CD1c-positive myeloid dendritic cell (primary cell): ENCODE data around the gene ZNF700.
"Not testable (repeated sequence)": the region's sequence is repeated elsewhere in the genome, so short reads cannot be mapped to it uniquely, and the experiment has no call there.

Experiments
- DNase-seq: peaks from one replicate; pipeline ENCODE4 v3.0.0-alpha.2; 2016; ENCODE audit errors: extremely low spot score

Gene ZNF700

DNA sequence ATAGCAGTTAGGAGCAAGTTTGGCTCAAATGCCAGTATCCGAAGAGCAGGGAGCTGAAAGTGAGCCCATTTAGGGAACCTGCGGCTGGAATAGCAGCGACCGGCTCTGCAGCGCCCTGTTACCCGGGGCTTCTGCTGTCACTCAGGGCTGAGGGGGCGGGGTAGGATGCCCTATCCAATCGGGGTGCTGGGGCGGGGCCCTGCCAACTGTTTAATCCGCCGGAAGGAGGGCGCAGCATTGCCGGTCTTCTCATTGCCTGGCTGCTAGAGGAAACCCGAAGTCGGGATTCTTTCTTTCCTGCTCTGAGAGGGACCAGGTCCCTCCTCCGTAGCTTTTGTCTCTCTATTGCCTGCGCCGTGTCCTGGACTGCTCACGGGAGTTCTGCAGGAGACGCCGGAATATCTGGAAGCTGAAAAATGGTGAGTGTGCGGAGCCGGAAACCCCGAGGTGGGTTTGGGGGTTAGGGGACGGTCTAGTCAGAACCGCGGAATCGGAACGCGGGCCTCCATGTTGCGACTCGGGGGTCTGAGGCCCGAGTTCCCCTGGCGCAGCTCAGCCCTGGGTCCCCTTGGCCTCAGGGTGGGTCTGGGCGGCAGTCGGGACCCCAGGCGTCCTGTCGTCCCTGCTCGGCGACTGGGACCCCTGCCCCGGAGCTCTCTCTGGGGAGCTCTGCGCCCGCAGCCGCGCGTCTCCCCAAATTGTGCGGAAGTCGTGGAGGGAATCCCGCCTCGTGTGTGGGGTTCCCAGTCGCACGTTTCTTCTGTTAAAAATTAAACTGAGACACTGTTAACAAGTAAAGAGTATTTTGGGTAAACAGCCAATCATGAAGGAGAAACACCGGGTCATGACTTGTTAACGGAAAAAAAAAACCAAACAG lies 62.7 kb downstream of the ZNF700 start:
- DNase-seq = peak; percentile 97

DNA sequence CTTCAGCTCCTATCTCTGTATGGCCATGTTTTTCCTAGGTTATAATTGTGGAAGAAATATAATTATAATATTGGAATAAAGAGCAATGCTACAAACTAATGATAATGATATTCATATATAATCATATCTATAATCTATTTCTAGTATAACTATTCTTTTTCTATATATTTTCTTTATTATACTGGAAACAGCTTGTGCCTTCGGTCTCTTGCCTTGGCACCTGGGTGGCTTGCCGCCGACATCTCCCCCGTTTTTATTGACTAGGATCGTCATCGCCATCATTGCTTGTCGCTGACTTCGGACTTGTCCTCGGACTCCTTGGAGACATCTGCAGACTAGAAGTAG lies 64.2 kb downstream of the ZNF700 start:
- DNase-seq = no peak

DNA sequence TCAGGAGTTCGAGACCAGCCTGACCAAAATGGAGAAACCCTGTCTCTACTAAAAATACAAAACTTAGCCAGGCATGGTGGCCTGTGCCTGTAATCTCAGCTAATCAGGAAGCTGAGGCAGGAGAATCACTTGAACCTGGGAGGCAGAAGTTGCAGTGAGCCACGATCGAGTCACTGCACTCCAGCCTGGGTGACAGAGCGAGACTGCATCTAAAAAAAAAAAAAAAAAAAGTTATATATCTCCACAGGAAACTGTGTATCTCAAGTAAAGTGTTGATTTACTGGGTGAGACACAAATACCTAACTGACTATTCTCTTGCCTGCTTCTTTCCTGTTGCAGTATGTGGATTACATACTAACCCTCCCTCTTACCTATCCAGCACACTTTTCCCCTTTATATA lies 67.0 kb downstream of the ZNF700 start:
- not testable (repeated sequence) for DNase-seq

DNA sequence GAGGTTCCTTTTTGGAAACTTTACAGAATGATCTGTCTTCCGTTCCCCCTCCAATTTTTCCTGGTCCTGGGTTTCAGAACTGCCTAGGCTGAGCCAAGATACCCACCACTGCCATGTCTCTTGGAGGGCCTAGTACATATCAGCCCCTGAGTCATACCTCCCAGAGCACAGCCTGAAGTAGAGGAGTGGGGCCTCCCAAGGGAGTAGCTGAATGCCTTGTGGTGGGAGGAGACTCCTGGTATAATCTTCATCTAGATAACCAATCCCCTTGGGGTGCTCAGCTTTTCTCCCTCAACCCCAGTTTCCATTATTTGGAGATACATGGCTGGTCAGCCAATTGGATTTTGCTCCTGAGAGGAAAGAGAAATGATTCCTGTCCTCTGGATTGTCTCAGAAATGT lies 70.3 kb downstream of the ZNF700 start:
- no peak for DNase-seq
